Right lung (tissue), 5 donors: ENCODE results near the gene KCNK2. TPM values are rescaled to one million over a fixed set of nuclear protein-coding genes. Genes with fewer than 3 reads are reported as not detected.
"Not testable (repeated sequence)": the region's sequence is repeated elsewhere in the genome, so short reads cannot be mapped to it uniquely, and the experiment has no call there.

Source experiments
- DNase-seq, 2 donors: peaks; one replicate each; pipeline ENCODE4 v3.0.0-alpha.2; 2013
- polyA plus RNA-seq, 5 donors: library from polyadenylated mRNA; unstranded; fragments of 120-200 nt; gene quantifications; one replicate each; pipeline versions ENCODE4 v1.2.1 to v1.2.3, GENCODE V29; 2013; ENCODE audit warnings: inconsistent platforms in 1 of 5, low replicate concordance in 1 of 5; ENCODE audit not compliant: insufficient read length in 5 of 5, insufficient read depth in 1 of 5

The KCNK2 gene
- polyA plus RNA-seq, 5 donors, result 0.09 to 0.24 (median 0.17) TPM; not detected in 1

DNA sequence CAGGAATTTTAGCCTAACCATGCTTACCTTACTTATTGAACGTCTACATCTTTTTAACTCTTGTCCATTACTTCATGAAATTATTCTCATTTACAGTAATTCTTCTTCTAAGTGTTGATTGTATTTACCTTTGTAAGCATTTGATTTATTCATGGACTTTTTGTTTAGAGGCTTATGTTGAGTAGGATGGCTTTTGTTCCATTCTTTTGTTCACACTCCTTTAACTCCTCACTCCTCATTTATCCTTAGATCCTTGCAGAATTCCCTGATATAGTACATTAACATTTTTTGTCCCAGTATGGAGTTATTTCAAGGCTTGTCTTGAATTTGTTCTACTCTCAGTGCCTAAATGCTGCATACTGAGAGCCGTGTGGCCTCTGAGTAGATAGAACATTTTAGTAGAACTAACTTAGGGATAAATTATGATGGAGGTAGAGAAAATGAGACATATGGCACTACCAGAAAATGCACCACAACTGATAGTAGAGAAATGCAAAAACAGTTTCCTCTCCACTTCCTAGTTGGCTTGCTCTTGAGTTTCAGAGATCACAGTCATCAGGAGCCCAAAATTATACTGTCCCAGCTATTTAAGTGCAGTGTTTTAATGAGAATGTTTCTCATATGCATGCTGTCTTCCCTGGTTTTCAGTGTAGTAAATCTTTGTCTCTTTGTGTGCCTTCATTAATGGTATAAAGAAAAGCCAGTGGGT lies 69.5 kb downstream of the KCNK2 start:
- DNase-seq, result no peak

DNA sequence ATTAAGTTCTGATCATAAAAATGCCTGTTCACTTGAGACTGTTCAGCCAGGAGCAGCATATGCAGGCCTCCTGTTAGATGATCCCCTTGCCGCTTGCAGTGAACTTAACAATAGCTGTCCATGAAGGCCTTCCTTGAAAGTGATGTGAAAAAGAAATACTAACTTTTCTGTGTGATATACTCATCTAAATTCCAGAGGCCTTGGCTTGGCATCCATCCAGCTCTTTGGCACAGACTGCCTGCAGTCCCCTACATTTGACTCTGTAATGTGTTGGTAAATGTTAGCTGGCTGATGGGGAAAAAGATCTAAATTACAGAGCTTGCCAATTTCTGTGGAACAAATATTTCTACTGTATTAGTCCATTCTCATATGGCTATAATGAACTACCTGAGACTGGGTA lies 73.7 kb downstream of the KCNK2 start:
- peak; percentile 0 to 2 for DNase-seq

DNA sequence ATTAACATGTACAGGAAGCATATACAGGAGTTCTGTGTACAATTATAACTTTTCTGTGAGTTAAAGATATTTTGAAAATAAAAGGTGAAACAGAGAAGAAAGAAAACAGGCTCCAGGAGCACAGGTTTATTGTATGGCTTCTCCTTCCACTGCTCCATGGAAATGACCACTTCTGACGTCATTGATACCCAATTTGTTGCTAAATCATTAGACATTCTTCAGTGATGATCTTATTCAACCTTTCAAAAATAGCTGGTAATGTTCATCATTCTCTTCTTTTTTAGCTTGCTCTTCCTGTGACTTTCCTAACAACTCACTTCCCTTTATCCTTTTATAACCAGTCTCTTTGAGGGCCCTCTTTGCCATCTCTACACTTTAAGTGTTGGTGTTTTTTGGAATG lies 77.8 kb downstream of the KCNK2 start:
- DNase-seq, result no peak

DNA sequence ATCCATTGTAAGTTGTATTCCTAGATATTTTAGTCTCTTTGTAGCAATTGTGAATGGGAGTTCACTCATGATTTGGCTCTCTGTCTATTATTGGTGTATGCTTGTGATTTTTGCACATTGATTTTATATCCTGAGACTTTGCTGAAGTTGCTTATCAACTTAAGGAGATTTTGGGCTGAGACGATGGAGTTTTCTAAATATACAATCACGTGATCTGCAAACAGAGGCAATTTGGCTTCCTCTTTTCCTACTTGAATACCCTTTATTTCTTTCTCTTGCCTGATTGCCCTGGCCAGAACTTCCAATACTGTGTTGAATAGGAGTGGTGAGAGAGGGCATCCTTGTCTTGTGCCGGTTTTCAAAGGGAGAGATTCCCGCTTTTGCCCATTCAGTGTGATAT lies 80.6 kb downstream of the KCNK2 start:
- DNase-seq, result not testable (repeated sequence)

DNA sequence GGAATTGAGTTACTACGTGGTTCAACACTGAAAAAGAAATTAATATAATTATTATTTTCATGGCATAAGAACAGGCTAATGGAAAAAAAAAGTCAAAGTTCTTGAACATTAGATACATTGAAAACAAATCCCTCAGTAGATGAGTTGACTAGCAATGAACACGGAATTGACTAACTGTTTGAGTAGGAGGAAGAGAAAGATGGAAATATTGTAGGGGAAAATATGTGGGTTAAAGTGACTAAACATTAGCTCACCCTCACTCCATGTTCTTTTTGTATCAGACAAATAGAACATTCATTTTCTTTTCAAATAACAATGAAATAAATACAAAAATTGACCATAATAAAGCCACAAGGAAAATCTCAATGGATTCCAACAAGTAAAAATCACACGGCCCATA lies 84.3 kb downstream of the KCNK2 start:
- DNase-seq, result no peak

DNA sequence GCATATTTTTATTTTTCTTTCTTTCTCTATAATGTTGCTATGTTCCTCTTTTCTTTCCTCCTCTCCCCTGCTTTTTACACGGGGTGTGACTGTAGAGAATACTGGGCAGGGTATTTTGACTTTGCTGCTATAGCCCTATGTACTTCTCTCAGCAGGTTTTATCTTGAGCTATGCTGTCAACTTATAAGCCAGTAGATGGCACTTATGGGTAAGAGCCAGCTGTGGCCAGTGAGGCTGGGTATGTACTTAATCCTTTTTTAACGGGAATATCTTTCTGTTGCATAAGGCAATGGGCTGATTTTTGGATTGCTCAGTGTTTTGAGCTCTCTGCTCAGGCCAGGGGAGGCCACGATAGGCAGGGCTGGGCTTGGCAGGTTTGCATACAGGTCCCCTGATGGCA lies 99.0 kb downstream of the KCNK2 start:
- DNase-seq, result no peak

DNA sequence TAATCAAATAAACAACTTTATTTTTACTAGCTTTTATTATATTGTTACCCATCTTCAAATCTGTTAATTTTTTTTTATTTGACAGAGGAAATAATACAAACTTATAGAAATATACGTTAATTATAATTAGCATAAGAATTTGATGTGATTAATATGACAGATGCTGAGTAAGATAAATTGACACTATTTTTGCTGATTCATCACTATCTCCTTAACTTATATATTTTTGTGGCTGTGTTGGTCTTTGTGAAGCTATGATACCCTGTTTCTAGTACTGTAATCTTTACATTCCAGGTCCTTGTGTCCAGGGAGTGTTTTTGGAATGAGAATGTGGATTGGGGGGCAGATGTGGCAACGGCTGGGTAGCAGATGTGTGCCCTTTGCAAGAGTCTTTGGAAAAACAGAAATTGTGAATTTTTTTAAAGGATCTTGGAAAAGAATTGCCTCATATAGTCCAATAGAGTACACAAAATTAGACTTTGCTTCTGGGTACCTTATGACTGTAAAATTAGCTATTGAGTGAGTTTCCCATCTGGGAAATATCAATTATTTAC lies 102.6 kb downstream of the KCNK2 start:
- DNase-seq, result no peak

DNA sequence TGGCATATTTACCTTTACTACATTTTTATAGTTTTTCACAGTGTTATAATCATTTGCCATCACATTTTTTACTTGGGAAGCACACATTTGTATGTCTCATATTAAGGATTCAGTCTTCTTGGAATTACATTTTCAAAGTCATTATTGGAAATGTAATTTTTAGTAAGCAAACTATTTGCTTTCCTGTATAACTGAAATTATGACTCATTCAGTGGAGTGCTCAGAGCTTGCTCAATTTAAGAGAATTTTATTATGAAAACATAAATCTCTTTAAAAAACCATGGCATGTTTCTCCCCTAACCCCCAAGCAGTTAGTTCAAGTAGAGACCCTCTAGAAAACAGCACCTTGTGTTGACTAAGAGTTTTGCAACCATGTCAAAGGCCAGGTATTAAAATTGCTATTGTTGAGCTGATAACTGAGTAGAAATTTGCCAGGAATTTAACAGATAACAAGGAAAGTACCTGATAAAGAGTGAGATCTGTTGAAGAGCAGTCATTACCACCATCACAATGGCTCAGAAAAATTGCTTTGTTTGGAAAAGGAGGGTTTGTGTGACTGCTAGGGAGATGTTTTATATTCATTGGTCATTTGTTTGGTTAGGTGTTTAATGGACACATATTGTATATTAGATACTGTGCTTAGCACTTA lies 105.9 kb downstream of the KCNK2 start:
- DNase-seq, result no peak

DNA sequence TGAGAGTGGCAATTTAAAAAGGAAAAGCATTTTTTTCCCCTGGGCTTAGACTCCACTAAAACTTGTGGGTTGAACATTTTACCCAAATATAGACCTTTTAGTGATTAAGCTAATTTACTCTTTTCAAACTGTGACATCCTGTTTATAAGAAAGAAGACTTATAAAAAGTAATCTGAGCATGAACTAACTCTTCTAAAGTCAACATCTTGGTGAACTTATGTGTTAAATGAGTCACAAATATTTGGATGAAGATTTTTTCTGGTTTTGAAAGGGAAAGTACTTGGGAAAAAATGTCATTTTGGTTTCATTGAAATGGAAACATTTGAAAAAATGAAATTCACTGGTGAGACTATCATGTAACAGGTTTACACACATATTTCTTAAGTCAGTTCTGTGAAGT lies 109.8 kb downstream of the KCNK2 start:
- no peak for DNase-seq

DNA sequence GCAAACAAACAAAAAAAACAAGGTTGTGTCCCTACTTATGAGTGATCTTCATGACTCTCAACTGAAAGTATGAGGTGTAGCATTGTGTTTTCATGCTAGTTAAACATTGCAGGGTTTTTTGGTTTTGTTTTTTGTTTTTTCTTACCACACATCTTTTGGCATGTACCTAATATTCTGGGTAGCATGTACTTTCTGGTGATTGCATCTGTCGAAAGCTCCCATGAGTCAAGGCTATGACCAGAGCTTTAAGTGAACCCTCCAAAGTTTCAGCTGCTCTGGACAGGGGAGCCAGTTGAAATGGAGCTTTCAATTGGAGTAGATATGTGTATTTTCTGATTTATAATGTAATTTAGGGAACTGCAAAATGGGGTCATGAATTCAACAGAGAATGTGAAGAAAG lies 115.5 kb downstream of the KCNK2 start:
- DNase-seq, result no peak

DNA sequence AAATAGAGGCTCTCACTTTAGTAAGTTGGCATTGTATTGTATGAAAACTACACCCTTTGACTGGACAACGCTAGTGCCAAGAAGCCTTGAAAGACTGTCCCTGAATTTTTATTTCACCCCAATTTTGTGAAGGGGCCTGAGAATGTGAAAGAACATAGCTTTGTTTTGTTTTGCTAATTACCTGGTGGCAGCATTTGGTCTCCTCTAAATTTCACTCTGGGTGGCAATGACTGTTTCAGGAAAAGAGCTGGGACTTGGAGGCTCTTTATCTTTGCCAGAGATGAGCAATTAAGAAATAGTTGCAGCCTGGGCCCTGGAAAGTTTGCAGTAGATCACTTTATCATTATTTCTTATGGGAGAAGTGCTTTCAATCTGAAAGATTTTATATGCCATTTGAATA lies 117.6 kb downstream of the KCNK2 start:
- no peak for DNase-seq

DNA sequence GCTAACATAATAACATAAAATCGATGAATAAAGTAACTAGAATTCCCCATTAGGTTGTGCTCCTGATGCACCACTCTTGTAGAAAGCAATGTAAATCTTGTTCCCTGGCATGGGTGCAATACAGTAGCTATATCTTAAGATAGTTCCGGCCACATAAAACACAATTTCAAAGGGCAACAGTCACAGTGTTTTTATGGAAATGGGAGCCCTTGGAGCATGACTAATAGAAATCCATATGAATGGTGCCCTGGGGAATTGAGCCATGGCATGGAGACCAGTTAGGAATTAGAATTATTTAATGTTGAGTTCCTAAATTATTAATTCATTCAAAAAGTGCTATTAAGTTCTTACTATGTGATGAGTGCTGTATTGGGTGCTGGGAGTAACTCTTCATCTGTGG lies 118.7 kb downstream of the KCNK2 start:
- no peak for DNase-seq

DNA sequence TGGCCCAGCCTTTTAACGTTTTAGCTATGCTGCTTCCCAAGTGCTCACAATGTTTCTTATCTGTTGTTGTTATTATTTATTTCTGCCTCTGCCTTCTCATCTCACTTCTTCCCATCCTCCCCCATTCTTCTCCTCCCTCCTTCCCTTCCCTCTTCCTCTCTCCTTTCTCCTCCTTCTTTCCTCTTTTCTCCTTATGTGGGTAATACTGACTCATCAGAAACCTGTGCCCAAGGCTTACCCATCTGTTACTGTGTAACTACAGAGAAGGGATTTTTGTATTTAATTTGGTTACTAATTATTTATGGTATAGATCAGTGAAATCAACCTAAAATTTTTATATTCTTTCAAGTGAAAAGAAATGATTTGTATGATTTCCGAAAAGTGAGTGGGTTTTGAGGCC lies 120.3 kb downstream of the KCNK2 start:
- no peak for DNase-seq

DNA sequence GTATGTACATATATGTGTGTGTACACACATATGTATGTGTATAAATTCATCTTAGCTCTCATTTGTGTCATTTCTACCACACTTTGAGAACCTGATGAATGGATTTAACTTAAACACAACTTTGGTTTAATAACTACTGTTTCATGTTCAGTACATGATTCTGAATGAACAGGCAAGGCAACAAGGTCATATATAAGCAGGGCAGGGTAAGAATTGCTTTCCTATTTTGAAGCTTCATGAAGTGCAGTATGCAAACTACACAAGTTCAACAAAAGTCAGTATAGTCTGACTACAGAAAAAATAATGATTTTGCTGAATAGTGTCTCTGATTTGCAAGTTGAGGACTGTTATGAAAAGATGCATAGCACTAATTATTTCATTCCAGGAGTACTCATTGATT lies 127.6 kb downstream of the KCNK2 start:
- no peak for DNase-seq

DNA sequence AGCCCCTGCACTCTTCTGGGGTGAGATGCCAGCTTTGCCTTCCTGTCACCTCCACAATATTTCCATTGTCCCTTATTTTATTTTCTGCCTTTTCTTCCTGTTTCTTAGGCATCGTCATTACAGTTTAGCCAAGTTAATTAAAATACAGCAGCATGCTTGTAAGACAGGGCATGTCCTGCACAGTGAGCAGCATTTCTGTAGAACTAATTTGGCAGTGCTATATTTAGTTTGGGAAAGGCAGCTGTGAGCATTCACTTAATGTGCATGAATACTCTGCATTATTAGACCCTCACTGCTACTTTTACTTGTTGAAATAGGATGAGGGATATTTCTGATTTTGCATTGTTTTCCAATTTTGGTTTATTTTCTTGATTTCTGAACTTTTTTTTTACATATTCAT lies 133.3 kb downstream of the KCNK2 start:
- DNase-seq, result no peak

DNA sequence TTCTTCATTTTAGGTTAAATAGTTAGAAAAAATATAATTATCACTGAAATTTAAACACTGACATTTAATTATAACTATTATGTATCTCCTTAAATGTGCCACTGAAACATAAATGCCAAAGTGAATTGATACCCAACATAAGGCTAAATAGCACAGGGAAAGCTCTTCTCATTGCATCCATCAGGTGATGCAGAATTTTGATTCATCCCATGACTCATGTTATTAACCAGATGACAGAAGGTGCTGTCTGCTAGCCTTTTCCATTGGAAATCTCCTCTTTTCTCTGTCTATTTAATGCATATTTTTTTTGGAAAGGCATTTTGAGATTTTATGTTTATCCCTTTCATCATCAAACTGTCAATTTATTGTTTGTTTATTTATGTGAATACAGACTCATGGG lies 136.8 kb downstream of the KCNK2 start:
- no peak for DNase-seq

DNA sequence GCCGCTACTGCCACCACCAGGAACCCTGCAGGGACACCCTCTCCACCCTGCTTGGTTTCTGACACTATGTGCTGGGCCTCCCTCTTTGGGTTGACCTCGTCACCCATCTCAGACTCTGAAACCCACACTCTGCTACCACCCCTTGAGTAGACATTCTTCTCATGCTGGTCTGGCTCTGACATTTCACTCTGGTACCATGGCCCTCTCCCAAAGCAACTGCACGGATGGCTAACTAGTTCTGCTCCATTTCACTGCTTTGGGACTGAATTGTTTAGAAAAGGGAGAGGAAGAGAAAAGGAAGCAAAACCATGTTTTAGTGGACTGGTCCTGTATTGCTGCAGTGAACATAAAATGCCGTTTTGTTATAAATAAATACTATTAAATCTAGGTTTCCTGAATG lies 137.8 kb downstream of the KCNK2 start:
- no peak for DNase-seq

DNA sequence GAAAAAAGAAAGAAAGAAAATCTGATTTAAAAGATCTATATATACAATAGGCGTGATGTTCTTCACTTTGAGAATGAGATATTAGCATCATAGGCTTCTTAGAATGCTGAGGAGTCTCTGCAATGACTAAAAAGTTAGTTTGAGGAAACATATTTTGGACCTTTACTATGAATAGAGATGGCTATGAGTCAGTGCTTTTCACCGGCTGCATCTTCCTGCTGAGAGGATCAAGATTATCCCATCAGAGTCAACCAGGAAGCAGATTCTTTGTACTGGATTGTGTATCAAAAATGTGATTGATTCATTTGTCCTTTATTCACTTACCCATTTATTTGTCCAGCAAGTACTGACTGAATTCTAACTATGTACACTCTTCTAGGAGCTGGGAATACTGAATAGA lies 144.2 kb downstream of the KCNK2 start:
- no peak for DNase-seq

DNA sequence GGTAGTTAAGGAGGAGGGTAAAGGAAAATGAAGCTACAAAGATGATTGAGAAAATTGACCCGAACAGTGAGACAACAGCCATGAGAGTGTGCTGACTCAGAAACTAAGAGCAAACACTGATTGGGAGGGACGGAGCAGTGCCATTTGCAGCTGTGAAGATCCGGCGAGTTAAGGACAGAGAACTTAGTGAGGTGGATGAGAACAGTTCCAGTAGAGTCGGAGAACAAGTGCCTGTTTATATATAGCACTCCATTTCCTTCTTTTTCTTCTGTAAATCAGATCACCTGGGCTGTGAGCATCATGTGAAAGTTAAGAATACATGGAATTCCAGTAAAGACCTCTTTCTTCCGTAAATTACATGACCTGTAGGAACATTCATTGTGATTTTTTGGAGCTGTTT lies 145.7 kb downstream of the KCNK2 start:
- DNase-seq, result no peak

DNA sequence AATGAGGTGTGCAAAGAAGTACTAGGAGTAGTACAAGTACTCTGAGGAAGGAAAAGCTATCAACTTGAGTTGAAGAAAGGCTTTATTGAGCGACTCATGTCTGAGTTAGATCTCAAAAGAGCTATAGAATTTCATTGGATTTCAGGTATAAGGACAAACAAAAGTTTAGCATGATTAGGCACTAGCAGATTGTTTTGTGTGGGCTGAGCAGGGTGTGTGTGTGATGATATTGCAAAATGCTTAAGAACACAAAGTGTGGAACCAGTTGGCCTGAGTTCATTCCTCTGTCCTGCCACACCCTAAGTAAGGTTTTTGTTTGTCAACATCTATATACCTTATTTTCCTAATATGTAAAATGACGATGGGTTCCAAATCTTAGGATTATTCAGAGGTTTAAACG lies 158.9 kb downstream of the KCNK2 start:
- no peak for DNase-seq

DNA sequence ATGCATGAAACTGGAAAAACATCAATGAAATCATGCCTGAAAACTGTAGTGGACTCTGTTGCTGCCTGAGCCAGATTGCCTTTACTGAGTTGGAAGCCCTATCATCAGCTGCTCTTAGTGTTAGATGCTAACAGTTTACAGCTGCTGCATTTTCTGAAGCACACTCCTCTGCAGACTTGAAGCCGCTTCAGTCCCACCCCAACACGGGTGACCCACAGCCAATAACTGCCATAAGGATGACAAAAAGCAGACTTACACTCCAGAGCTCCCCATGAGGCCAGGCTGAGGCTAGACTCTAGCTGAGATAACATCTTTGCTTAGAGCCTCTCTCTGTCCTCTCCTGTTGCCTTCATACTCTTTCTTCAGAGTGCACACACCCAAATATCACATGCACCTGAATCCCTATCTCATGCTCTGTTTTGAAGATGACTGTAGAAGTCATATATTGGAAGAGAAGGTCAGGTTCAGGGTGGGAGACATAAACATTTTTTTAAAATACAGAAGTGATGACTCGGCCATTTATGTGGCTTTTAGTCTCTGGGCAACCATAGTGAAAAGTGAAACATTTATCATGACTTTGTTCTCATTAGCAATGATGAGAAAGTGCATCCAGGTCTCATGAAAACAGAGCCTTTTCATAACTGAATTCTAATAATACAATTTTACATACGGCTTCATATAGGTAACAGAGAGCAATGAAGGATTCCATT lies 161.0 kb downstream of the KCNK2 start:
- DNase-seq, result no peak

DNA sequence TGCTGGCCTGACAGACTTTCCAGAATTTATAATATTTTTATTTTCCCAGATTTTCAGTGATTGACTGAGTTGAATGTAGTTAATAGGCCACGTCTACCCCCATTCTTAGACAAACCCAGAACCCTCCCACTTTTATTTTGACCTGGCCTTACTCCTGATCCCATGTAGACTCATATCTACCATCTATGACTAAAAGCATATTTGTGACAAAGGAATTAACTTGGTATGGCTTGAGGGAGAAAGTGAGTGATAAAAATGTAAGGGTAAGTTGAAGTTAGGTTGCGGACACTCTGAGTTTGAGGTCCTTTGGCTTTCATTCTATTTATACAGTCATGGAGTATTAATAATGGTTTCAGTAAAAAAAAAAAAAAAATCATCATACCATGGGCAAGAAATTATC lies 168.4 kb downstream of the KCNK2 start:
- no peak for DNase-seq

DNA sequence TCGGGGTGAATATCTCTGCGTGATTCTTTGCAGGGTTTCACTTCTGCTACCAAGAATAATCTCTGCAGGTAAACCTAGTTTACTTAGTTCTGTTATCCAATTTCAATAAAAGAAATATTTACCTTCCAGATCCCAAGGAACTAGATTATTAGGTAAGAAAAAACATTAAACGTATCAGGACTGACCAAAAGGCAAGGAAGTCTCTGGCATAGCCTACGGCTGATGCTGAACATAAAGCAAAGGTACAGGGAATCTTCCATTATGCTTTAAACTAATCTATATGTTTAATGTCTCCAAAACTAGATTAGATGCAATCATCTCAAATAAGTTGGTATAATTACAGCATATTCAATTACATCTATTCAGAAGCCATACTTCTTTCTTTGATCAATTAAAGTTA lies 168.9 kb downstream of the KCNK2 start:
- no peak for DNase-seq
